ENCODE data around the gene KBTBD2.
"Not testable (repeated sequence)": the region's sequence is repeated elsewhere in the genome, so short reads cannot be mapped to it uniquely, and the experiment has no call there.

Gene KBTBD2

DNA sequence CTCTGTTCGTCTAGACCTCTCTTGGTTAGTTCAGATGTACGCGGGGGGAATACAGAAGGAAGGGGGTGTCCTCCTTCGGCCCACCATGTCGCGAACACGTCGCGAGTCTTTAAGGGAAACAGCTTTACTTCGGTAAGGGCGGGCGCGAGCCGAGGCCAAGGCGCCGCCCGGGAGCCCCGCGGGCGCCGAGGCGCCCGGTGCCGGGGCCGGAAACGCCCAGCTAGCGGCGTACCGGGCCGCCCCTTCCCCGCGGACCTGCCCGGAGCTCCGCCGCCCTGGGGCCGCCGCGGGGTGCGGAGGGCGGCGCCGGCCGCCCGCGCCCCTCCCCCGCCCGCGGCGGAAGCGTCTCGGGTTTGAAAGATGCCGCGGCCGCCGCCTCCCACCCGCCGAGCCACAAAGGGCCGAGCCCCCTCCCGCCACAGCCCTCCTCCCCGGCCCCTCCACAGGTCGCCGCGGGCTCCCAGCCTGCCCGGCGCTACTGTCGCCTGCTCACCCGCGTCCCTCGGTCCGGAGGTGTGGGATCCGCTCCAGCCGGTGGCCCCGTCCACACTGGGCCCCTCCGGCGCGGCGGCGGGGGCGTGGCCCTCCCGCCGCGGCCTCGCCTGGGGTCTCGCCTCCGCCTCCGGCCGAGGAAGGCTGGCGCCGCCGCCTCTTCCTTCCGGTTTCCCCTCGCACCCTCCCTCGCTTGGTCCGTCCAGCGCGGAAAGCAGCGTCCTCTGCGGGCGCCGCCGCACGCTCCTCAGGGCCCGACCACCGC, at the start of gene KBTBD2:
TSS of gene KBTBD2 (minus strand) at position 718 of the 757 bp plus-strand sequence. CDS start 12,156 bp downstream, outside the sequence.
- DNase-seq (ENCODE audit: low read depth in 2 of 2, low spot score in 1 of 2): peak; percentile 42 to 72

DNA sequence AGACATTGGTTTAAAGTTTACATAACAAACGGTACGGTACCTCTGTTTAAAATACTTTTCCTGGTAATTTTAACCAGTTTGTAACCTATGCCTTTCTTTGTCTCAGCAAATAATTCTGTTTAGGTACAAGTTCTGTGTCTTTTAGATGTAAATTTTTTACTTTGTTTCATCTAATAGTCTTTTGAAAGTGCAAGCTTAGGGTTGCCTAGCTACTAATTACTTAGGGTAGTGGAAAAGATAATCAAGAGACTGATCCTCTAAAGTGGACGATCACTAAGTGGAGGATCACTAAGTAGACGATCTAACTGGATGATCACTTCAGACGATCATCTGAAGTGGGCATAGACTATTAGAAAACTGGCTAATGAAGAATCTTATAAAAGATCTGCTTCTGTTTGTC, 49.6 kb upstream of the KBTBD2 start:
- DNase-seq (ENCODE audit: low read depth in 2 of 2, low spot score in 1 of 2): no peak

DNA sequence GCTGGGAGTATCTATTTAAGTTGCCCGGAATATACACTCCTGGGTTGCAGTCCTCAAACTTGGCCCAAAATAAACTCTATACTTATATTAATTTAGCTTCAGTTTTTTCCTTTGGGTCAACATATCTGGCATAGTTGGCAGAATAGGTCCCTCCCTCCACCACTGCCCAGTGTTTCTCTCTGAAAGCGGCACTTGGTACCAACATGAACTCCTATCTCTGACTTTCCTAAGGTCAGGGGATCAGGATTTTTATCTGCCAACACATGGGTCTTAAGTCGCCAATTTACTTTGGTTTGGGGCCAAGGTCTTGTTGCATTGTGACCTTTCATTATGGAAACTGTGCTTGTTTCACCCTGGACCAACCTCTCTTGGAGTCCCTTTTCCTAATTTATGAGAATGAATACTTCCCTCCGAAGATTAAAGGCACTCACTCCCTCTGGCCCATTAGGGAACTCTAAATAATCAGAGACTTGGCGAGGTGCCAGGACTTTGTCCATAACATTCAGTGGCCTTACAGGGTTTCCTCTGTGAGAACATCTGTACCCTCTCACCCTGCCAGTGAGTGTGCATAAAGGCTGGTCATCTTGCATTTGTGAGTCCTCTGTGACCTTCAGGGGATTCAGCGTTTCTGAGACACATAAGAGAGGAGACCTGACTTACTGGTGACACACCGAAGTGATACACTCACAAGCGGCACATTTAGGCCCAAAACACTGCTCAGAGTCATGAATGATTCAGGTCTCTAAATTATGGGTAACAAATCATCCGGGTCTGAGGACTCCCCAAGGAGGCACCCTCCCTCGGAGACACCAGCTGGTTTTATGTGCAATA, 46.0 kb upstream of the KBTBD2 start:
- DNase-seq (ENCODE audit: low read depth in 2 of 2, low spot score in 1 of 2): no peak

DNA sequence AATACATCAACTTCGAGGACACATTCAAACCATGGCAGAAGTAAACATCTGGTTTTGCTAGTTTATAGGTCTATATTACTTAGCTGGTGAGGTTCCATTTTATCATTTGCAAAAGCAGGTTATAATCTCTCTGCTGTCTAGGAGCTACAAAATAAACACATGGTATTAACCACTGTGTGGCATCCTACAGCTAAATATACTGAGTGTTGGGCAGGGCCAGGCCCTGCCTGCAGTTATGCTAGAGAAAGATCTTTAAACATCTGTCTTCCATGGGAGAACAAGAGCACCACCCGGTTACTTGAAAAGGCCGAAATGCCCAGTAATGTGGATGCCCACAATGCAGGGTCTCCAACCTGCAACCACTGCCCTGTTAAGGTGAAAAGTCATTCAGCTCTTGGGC, 45.1 kb upstream of the KBTBD2 start:
- no peak for DNase-seq (ENCODE audit: low read depth in 2 of 2, low spot score in 1 of 2)

- DNase-seq (ENCODE audit: low read depth in 2 of 2, low spot score in 1 of 2): no peak
Observed at GRCh38 chr7:32935558-32935957, 44.0 kb upstream of the KBTBD2 start.

DNA sequence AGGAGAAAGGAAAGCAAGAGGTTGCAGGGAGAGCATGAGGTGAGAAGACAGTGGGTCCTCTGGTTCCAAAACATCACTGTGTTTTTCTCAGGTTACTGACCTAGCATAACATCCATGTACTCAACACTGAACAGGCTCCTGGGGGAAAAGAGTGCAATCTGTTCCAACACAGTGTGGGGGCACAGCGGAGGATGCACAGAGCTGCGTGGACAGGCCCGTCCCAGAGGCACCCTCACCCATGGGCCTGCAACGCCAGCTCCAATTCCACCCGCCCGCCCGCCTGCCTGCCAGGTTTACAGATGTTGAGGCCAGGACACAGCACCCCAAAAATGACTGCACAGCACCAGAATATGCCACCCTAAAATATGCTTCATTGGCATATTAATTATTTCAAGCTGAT, 38.8 kb upstream of the KBTBD2 start:
- DNase-seq (ENCODE audit: low read depth in 2 of 2, low spot score in 1 of 2): no peak

- no peak for DNase-seq (ENCODE audit: low read depth in 2 of 2, low spot score in 1 of 2)
Observed at GRCh38 chr7:32929430-32930143, 38.0 kb upstream of the KBTBD2 start.

DNA sequence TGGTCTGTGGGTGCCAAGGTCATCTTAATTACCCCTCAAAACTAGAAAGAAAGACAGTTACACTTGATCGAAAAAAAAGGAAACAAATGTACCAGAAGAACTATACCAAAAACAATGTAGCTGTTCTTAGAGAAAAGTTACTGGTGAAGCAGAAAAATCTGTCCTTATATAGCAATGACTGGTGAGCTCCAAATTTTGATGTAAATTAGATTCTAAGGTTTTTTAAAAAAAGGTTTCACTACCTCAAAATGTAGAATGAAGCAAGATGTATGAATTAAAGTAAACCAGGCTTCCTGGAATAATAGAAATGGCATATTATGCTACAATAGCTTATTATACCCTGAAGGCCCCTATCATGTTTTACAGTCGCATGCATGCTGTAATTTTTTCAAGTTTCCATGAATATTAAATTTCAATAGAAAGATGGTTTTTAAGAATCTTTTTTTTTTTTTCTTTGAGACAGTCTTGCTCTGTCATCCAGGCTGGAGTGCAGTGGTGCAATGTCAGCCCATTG, 37.3 kb upstream of the KBTBD2 start:
- no peak for DNase-seq (ENCODE audit: low read depth in 2 of 2, low spot score in 1 of 2)

- DNase-seq (ENCODE audit: low read depth in 2 of 2, low spot score in 1 of 2): no peak
Observed at GRCh38 chr7:32921896-32922295, 30.3 kb upstream of the KBTBD2 start.

GRCh38 chr7:32916994-32917393, 25.4 kb upstream of the KBTBD2 start:
- not testable (repeated sequence) for DNase-seq (ENCODE audit: low read depth in 2 of 2, low spot score in 1 of 2)

DNA sequence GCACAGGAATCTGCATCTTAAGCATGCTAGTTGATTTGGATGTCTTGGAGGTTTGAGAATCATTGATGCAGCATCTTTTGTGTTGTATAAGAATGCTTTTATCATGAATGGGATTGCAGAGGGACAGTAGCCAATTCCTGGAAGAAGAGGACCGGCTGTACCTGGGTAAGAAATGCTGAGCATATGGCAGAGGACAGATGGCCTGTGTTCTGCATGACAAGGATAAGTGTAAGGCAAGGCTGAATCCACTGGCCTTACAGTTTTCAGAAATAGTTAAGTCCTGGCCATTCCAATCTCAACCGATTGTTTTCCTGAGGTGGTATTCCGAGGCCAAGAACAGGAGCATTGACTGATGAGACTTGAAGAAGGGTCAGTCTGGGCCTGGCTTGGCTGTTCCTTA, 24.4 kb upstream of the KBTBD2 start:
- no peak for DNase-seq (ENCODE audit: low read depth in 2 of 2, low spot score in 1 of 2)

- DNase-seq (ENCODE audit: low read depth in 2 of 2, low spot score in 1 of 2): no peak
Observed at GRCh38 chr7:32915041-32915536, 23.5 kb upstream of the KBTBD2 start.

DNA sequence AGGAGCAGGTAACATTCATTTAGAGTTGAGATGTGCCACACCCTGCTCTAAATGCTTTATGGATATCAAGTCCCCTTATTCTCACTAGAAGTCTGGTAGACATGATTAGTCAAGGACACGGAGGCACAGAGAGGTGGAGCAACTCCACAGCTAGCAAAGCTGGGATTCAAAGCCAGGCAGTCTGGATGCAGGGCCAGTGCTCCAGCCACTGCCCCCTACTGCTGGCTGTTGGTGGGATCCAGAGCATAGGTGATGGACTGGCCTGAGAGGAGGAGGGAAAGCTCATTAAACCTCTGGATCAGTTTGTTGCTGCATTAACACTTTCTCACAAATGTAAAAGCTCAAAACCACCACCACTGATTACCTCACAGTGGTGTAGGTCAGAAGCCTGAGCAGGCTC, 22.6 kb upstream of the KBTBD2 start:
- no peak for DNase-seq (ENCODE audit: low read depth in 2 of 2, low spot score in 1 of 2)

DNA sequence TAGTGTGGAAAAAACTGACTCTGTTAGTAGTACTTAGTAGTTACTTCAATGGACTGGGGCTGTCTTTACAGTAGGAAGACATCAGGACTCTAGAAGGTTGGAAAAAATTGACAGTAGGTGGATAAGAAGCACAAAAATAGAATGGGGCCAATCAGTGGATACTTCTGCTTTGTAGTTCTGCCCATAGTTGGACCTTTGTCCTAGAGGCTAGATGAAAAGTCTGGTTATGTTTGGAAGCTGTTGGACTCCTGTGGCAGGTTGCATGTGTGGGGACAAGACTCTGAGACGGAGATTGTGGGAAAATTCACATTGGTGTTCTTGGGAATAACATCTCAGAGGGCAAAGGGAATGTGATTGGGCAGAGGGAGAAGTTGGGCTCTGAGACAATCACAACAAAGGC, 18.6 kb upstream of the KBTBD2 start:
- DNase-seq (ENCODE audit: low read depth in 2 of 2, low spot score in 1 of 2): no peak

GRCh38 chr7:32905175-32905662, 13.7 kb upstream of the KBTBD2 start:
- peak; percentile 39 to 50 for DNase-seq (ENCODE audit: low read depth in 2 of 2, low spot score in 1 of 2)

DNA sequence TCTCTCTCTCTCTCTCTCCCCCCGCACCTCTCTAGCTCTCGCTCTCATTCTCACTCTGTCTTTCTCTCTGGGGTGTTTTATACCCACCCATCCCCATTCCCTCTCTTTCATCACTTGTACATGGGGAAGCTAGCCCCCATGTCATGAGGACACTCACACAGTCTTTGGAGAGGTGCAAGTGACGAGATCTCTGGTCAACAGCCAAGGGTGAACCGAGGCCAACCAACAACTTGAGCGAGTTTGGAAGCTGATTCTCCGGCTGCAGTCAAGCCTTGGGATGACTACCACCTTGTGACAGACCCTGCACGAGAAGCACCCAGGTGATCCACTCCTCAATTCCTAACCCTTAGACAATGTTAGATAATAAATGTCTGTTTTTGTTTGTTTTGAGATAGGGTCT, 10.1 kb upstream of the KBTBD2 start:
- no peak for DNase-seq (ENCODE audit: low read depth in 2 of 2, low spot score in 1 of 2)

GRCh38 chr7:32900433-32900995, 9.0 kb upstream of the KBTBD2 start:
- no peak for DNase-seq (ENCODE audit: low read depth in 2 of 2, low spot score in 1 of 2)

GRCh38 chr7:32897376-32897775, 5.8 kb upstream of the KBTBD2 start:
- not testable (repeated sequence) for DNase-seq (ENCODE audit: low read depth in 2 of 2, low spot score in 1 of 2)

- DNase-seq (ENCODE audit: low read depth in 2 of 2, low spot score in 1 of 2): no peak
Observed at GRCh38 chr7:32896564-32897347, 5.2 kb upstream of the KBTBD2 start.

DNA sequence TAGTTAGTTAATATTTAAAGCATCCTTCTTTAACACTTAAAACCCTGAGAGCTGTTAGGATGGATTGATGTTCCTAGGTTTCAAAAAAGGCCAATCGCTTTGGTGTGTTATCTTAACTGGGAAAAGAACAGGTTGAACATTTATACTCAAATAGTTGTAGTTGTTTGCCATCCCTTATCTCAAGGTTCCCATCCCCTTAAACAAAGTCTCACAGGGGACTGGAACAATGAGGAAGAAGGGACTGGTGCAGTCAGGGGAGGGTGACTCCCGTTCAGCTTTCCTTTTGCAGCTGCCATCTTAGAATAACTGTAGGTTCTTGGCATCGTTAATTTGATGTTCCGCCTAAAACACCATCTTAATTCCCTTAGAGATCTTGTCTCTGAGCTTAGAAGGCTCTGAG, 2.6 kb upstream of the KBTBD2 start:
- no peak for DNase-seq (ENCODE audit: low read depth in 2 of 2, low spot score in 1 of 2)
